HG03103 (cell line): ENCODE data around the gene DBP.

Experiments
- ATAC-seq: cut with Tn5 transposase; IDR thresholded peaks from one replicate; pipeline ENCODE4 v1.9.1; 2021; ENCODE audit warnings: low read depth; ENCODE audit not compliant: unreplicated experiment

Gene DBP

DNA sequence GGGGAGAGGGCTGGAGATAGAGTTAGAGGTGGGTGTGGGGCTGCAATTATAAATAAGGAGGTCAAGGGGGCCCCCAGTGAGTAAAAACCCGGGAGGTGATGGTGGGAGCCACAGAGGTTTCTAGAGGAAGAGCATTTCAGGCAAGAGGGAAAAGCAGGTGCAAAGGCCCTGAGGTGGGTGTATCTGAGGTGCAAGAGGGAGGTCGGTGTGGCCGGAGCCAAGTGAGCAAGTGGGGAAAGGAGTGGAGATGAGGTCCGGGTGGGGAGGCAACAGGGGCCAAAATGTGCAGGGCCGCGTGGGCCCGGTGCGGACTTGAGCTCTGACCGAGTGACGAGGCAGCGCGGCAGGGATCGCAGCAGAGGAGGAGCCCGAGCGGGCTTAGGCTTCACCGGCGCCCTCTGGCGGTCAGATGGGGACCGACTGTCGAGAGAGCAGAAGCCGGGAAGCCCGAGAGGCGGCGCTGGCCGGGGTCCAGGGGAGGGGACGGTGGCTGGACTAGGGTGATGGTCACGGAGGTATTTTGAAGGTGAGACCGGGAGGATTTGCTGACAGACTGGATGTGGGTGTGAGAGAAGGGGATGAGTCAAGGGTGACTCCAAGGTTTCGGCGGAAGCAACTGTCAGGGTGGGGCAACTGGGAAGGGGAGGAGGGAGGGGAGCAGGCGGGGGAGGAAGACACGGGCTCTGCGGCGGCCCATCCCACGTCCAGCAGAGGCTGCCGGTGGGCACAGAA is 48.3 kb downstream of the DBP start:
- ATAC-seq = no peak

DNA sequence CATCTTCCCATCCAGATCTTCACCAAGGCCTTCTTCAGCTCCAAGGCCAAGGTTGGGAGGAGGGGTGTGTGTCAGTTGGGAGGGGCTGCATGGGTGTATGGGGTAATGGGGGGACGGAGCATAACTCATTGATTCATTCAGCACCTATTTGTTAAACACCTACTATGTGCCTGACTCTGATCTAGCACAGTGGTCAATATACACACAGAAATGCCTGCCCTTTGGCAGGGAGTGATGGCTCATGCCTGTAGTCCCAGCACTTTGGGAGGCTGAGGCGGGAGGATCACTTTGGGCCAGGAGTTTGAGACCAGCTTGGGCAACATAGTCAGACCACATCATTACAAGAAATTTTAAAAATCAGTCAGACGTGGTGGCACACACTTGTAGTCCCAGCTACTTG is 49.8 kb downstream of the DBP start:
- no peak for ATAC-seq

DNA sequence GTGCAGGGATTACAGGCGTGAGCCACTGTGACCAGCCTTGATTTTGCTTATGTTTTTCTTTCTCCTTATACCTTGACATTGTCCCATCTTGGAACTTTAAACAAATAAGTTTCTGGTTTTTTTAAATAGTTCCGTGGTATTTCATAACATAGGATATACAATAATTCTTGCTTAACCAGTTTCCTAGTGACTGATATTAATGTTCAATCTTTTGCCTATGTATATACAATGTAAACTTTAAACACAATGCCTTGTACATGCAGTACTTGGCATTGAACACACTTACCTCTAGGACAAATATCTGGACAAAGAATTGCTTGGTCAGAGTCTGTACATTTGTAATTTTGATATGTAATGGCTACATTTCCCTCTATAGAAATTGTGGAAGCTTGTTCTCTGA is 55.0 kb downstream of the DBP start:
- ATAC-seq = no peak
